Stomach (tissue), 9 donors: ENCODE data around the gene NUCKS1. TPM values are rescaled to one million over a fixed set of nuclear protein-coding genes. Genes with fewer than 3 reads are reported as not detected.

ENCODE experiments used
- DNase-seq, 2 donors: peaks; one replicate each; pipeline versions ENCODE4 v3.0.0 to v3.0.0-alpha.2; 2013 to 2019
- H3K27ac ChIP-seq, 5 donors: fragments of 200-600 bp in 4 of 5; sonication (generic) in 4 of 5; one replicate each; pipeline ENCODE4 v1.5.1; 2013 to 2019; ENCODE audit warnings: mild to moderate bottlenecking in 1 of 5, moderate library complexity in 1 of 5
- H3K27me3 ChIP-seq, 3 donors: fragments of 200-600 bp; sonication (generic); one replicate each; pipeline ENCODE4 v1.5.1; 2017 to 2019; ENCODE audit warnings: mixed run types in 1 of 3
- H3K36me3 ChIP-seq, 4 donors: fragments of 200-600 bp; sonication (generic); 1 replicate in 3 of 4; 2 replicates in 1 of 4; pipeline ENCODE4 v1.5.1; 2016 to 2019
- H3K4me1 ChIP-seq, 4 donors: fragments of 200-600 bp; sonication (generic); one replicate each; pipeline ENCODE4 v1.5.1; 2016 to 2019
- H3K4me3 ChIP-seq, 4 donors: fragments of 200-600 bp; sonication (generic) in 3 of 4; one replicate each; pipeline ENCODE4 v1.5.1; 2016 to 2019; ENCODE audit warnings: mild to moderate bottlenecking in 1 of 4
- H3K9me3 ChIP-seq, 4 donors: fragments of 200-600 bp; sonication (generic); one replicate each; pipeline ENCODE4 v1.5.1; 2016 to 2019
- CTCF ChIP-seq, 7 experiments: fragments of 450-650 bp in 4 of 7; fragments of 200-600 bp in 3 of 7; sonication (generic) in 3 of 7; IDR thresholded peaks; one replicate each; pipeline ENCODE4 v1.5.1; 2016 to 2019; ENCODE audit warnings: antibody characterized with exemption in 7 of 7, control low read depth in 2 of 7, mild to moderate bottlenecking in 1 of 7
- EP300 ChIP-seq: sonication (generic); formaldehyde crosslinking; IDR thresholded peaks from one replicate; pipeline ENCODE4 v1.6.1; 2017; ENCODE audit warnings: antibody characterized with exemption
- POLR2A ChIP-seq, 4 donors: fragments of 450-650 bp; IDR thresholded peaks; one replicate each; pipeline ENCODE4 v1.6.1; 2016; ENCODE audit warnings: antibody characterized with exemption in 4 of 4, control low read depth in 2 of 4, mild to moderate bottlenecking in 1 of 4, moderate library complexity in 1 of 4
- POLR2AphosphoS5 ChIP-seq, 3 donors: sonication (generic); formaldehyde crosslinking; IDR thresholded peaks; one replicate each; pipeline ENCODE4 v1.6.1; 2016; ENCODE audit warnings: antibody characterized with exemption in 3 of 3
- WGBS, 5 donors: extraction: QIAGEN DNeasy Blood & Tissue Kit in 3 of 5; methylation state at CpG; one replicate each; pipeline versions ENCODE4 v1.1.5 to v1.1.7; 2013 to 2018; 5-methylcytosine and 5-hydroxymethylcytosine counted together
- intact Hi-C: fragments of 100-400 bp; cut with DNase I; formaldehyde crosslinking; loops from one replicate; pipeline ENCODE4 v1.15.1; 2023; ENCODE audit warnings: low total_unique reads
- polyA plus RNA-seq, 3 donors: library from polyadenylated mRNA; stranded (reverse); fragments of 200-250 nt; gene quantifications; one replicate each; pipeline ENCODE4 v1.2.3, GENCODE V29; 2013
- total RNA-seq, 5 donors: library from RNA; depleted of rRNA; stranded (reverse); fragments of >200 nt; gene quantifications; one replicate each; pipeline versions ENCODE4 v1.1.0 to v1.2.3, GENCODE V29; 2014 to 2016
- donor health status: healthy with polysubstance abuse.
- donor health status: Bipolar disorder and iron deficiency.
- donor health status: healthy.

Gene NUCKS1
- total and polyA plus RNA-seq, 8 donors = 28.0 to 330 (median 44.0) TPM

GRCh38 chr1:205675247-205675646 is 74.7 kb downstream of the NUCKS1 start:
- intact Hi-C loops = no loop called here
- peak overlapping the region in 3 of 5 donors; percentile 7 to 52 (median 29) for H3K27ac ChIP-seq

GRCh38 chr1:205672970-205673369 is 77.0 kb downstream of the NUCKS1 start:
- intact Hi-C loops = no loop called here
- Histone ChIP-seq H3K4me3 (no peak overlapping the region), H3K4me1 (peaks cover 14 to 73% (median 30%) of the 10 kb centered on the region in 4 donors), H3K27ac (no peak overlapping the region), H3K36me3 (no peaks in the 10 kb centered on the region), H3K9me3 (no peaks in the 10 kb centered on the region), H3K27me3 (peaks cover 0 to 25% (median 0%) of the 10 kb centered on the region in 3 donors)
- DNase-seq = no peak
- TF ChIP-seq POLR2A (IDR thresholded peaks at IDR 0.05) = no peak
- TF ChIP-seq CTCF (IDR thresholded peaks at IDR 0.05) = no peak
- WGBS, 5 donors = 67 to 85% (median 77%) methylated on average over 4 of the region's 4 CpGs

More at GRCh38 chr1:205675247-205675646, 74.7 kb downstream of the NUCKS1 start:
- DNase-seq = no peak
- TF ChIP-seq POLR2A (IDR thresholded peaks at IDR 0.05) = no peak
- TF ChIP-seq EP300 = no peak
- no peak for TF ChIP-seq POLR2AphosphoS5 (IDR thresholded peaks at IDR 0.05)
- no peak for TF ChIP-seq CTCF (IDR thresholded peaks at IDR 0.05)
- Histone ChIP-seq H3K9me3 (no peaks in the 10 kb centered on the region), H3K36me3 (no peaks in the 10 kb centered on the region), H3K4me3 (no peak overlapping the region), H3K27me3 (peaks cover 0 to 8% (median 0%) of the 10 kb centered on the region in 3 donors), H3K4me1 (peaks cover 20 to 71% (median 34%) of the 10 kb centered on the region in 4 donors)
- whole genome bisulfite sequencing, 5 donors = 86 to 95% (median 94%) methylated on average over 4 of the region's 4 CpGs

GRCh38 chr1:205672395-205672889 is 77.5 kb downstream of the NUCKS1 start:
- H3K36me3 ChIP-seq = no peaks in the 10 kb centered on the region
- H3K27ac ChIP-seq = no peak overlapping the region
- H3K9me3 ChIP-seq = no peaks in the 10 kb centered on the region
- no peak for DNase-seq
- TF ChIP-seq CTCF (IDR thresholded peaks at IDR 0.05) (peak in 1 of 7 experiments; percentile 13), EP300 (no peak)
- H3K4me3 ChIP-seq = no peak overlapping the region
- peaks cover 0 to 26% (median 0%) of the 10 kb centered on the region in 3 donors for H3K27me3 ChIP-seq
- peaks cover 10 to 70% (median 29%) of the 10 kb centered on the region in 4 donors for H3K4me1 ChIP-seq
- intact Hi-C loops = no loop called here
- 64 to 75% (median 71%) methylated on average over 11 of the region's 11 CpGs for WGBS, 5 donors

GRCh38 chr1:205670611-205671430 is 79.2 kb downstream of the NUCKS1 start:
- DNase-seq = peak in 1 of 2 donors; percentile 46
- intact Hi-C loops = no loop called here
- H3K9me3 ChIP-seq = no peaks in the 10 kb centered on the region
- H3K36me3 ChIP-seq = no peaks in the 10 kb centered on the region
- TF ChIP-seq POLR2A (IDR thresholded peaks at IDR 0.05) (no peak), CTCF (IDR thresholded peaks at IDR 0.05) (no peak), POLR2AphosphoS5 (IDR thresholded peaks at IDR 0.05) (no peak), EP300 (no peak)
- 77 to 84% (median 81%) methylated on average over 10 to 13 of the region's 13 CpGs for WGBS, 5 donors
- peaks cover 24 to 79% (median 35%) of the 10 kb centered on the region in 4 donors for H3K4me1 ChIP-seq
- H3K27ac ChIP-seq = peak overlapping the region in 2 of 5 donors; percentile 4 to 60
- no peak overlapping the region for H3K4me3 ChIP-seq
- peaks cover 0 to 26% (median 0%) of the 10 kb centered on the region in 3 donors for H3K27me3 ChIP-seq
